Mesendoderm (in vitro differentiated cells): ENCODE results near the gene ENPP6.

Experiments used
- DNase-seq: peaks from one replicate; pipeline ENCODE4 v3.0.0; 2013
- H2AK5ac ChIP-seq: 2 replicates; pipeline ENCODE4 v1.6.1; 2013; ENCODE audit warnings: low read length, inconsistent platforms
- H2BK120ac ChIP-seq: 2 replicates; pipeline ENCODE4 v1.6.1; 2013; ENCODE audit warnings: low read depth, mild to moderate bottlenecking, low read length, moderate library complexity, mixed read lengths
- H2BK15ac ChIP-seq: replicated peaks from 2 replicates; pipeline ENCODE4 v1.6.1; 2013; ENCODE audit warnings: low read depth, mild to moderate bottlenecking, moderate library complexity
- H2BK5ac ChIP-seq: 2 replicates; pipeline ENCODE4 v1.6.1; 2013; ENCODE audit warnings: low read length, inconsistent platforms
- H3K18ac ChIP-seq: 2 replicates; pipeline ENCODE4 v1.6.1; 2013; ENCODE audit warnings: mild to moderate bottlenecking, low read length, mixed read lengths
- H3K23ac ChIP-seq: one replicate; pipeline ENCODE4 v1.6.1; 2013; ENCODE audit warnings: low read length
- H3K27ac ChIP-seq: 2 replicates; pipeline ENCODE4 v1.5.1; 2013; ENCODE audit warnings: low read depth, mild to moderate bottlenecking, inconsistent platforms, low read length, moderate library complexity
- H3K27me3 ChIP-seq: 2 replicates; pipeline ENCODE4 v1.6.1; 2013; ENCODE audit warnings: low read length, control low read depth, mild to moderate bottlenecking, inconsistent platforms; ENCODE audit not compliant: insufficient read depth, poor library complexity
- H3K36me3 ChIP-seq: 2 replicates; pipeline ENCODE4 v1.6.1; 2013; ENCODE audit warnings: low read length, inconsistent platforms; ENCODE audit not compliant: control insufficient read depth, insufficient read depth
- H3K4ac ChIP-seq: one replicate; pipeline ENCODE4 v1.6.1; 2013; ENCODE audit warnings: low read depth, mild to moderate bottlenecking, low read length, moderate library complexity
- H3K4me1 ChIP-seq: 2 replicates; pipeline ENCODE4 v1.6.1; 2013; ENCODE audit warnings: low read depth, low read length, inconsistent platforms; ENCODE audit not compliant: control insufficient read depth
- H3K4me2 ChIP-seq: 2 replicates; pipeline ENCODE4 v1.6.1; 2013; ENCODE audit warnings: low read length
- H3K4me3 ChIP-seq: 2 replicates; pipeline ENCODE4 v1.5.1; 2013; ENCODE audit warnings: mild to moderate bottlenecking, low read length
- H3K56ac ChIP-seq: one replicate; pipeline ENCODE4 v1.6.1; 2013; ENCODE audit warnings: low read length
- H3K79me1 ChIP-seq: 2 replicates; pipeline ENCODE4 v1.6.1; 2013; ENCODE audit warnings: low read length, inconsistent platforms
- H3K79me2 ChIP-seq: 2 replicates; pipeline ENCODE4 v1.6.1; 2013; ENCODE audit warnings: mild to moderate bottlenecking, low read length; ENCODE audit not compliant: control insufficient read depth, insufficient read depth
- H3K9ac ChIP-seq: 2 replicates; pipeline ENCODE4 v1.6.1; 2013; ENCODE audit warnings: low read length, inconsistent platforms
- H4K5ac ChIP-seq: one replicate; pipeline ENCODE4 v1.6.1; 2013; ENCODE audit warnings: low read length
- H4K8ac ChIP-seq: one replicate; pipeline ENCODE4 v1.6.1; 2013; ENCODE audit warnings: low read depth, mild to moderate bottlenecking, control low read depth, low read length, moderate library complexity
- WGBS: extraction: QIAGEN DNeasy Blood & Tissue Kit; methylation state at CpG from one replicate; pipeline ENCODE4 v1.1.7; 2013; ENCODE audit warnings: low lambda C conversion rate, missing lambda C conversion rate; ENCODE audit not compliant: insufficient coverage; ENCODE audit errors: extremely low coverage; 5-methylcytosine and 5-hydroxymethylcytosine counted together

Gene ENPP6

GRCh38 chr4:184080674-184081073 is 137.0 kb downstream of the ENPP6 start:
- no peaks in the 10 kb centered on the region for H3K4me1 ChIP-seq
- H3K4me3 ChIP-seq, result no peak overlapping the region
- no peaks in the 10 kb centered on the region for H3K27me3 ChIP-seq
- no peak for DNase-seq
- no peaks in the 10 kb centered on the region for H3K79me2 ChIP-seq
- H2BK15ac ChIP-seq, result no peak overlapping the region
- no peak overlapping the region for H2BK5ac ChIP-seq
- H3K23ac ChIP-seq, result no peak overlapping the region
- no peak overlapping the region for H4K5ac ChIP-seq
- H3K18ac ChIP-seq, result no peak overlapping the region
- H3K27ac ChIP-seq, result no peak overlapping the region
- no CpG with 5 or more reads among the region's 8 CpGs for WGBS
- H3K9ac ChIP-seq, result no peak overlapping the region
- no peaks in the 10 kb centered on the region for H3K79me1 ChIP-seq
- H2BK120ac ChIP-seq, result no peak overlapping the region
- H2AK5ac ChIP-seq, result no peak overlapping the region
- H4K8ac ChIP-seq, result no peak overlapping the region
- H3K4me2 ChIP-seq, result no peak overlapping the region
- H3K4ac ChIP-seq, result no peak overlapping the region
- H3K36me3 ChIP-seq, result no peaks in the 10 kb centered on the region
- H3K56ac ChIP-seq, result no peak overlapping the region

- DNase-seq, result no peak
These were observed 142.8 kb downstream of the ENPP6 start for GRCh38 chr4:184074677-184075388.

GRCh38 chr4:184067931-184068554 is 149.6 kb downstream of the ENPP6 start:
- Histone ChIP-seq H3K4ac (no peak overlapping the region), H2BK120ac (no peak overlapping the region), H3K4me2 (no peak overlapping the region), H3K27me3 (no peaks in the 10 kb centered on the region), H3K56ac (no peak overlapping the region), H3K79me1 (no peaks in the 10 kb centered on the region), H3K27ac (no peak overlapping the region), H3K79me2 (no peaks in the 10 kb centered on the region), H4K5ac (no peak overlapping the region), H3K9ac (no peak overlapping the region), H2BK5ac (no peak overlapping the region), H2AK5ac (no peak overlapping the region), H3K18ac (no peak overlapping the region), H2BK15ac (no peak overlapping the region), H3K4me1 (no peaks in the 10 kb centered on the region), H3K23ac (no peak overlapping the region), H3K36me3 (no peaks in the 10 kb centered on the region), H4K8ac (no peak overlapping the region), H3K4me3 (no peak overlapping the region)
- no peak for DNase-seq
- WGBS, result no CpG with 5 or more reads among the region's 9 CpGs

More at GRCh38 chr4:184074677-184075388, 142.8 kb downstream of the ENPP6 start:
- no peak overlapping the region for H2BK5ac ChIP-seq
- no peaks in the 10 kb centered on the region for H3K4me1 ChIP-seq
- no peak overlapping the region for H3K18ac ChIP-seq
- no peak overlapping the region for H3K4me2 ChIP-seq
- H3K56ac ChIP-seq, result no peak overlapping the region
- H3K27ac ChIP-seq, result no peak overlapping the region
- no peak overlapping the region for H3K4me3 ChIP-seq
- no peak overlapping the region for H3K9ac ChIP-seq
- no CpG with 5 or more reads among the region's 5 CpGs for WGBS
- H3K27me3 ChIP-seq, result no peaks in the 10 kb centered on the region
- no peak overlapping the region for H4K5ac ChIP-seq
- no peaks in the 10 kb centered on the region for H3K36me3 ChIP-seq
- H2BK120ac ChIP-seq, result no peak overlapping the region
- H3K23ac ChIP-seq, result no peak overlapping the region
- H3K4ac ChIP-seq, result no peak overlapping the region
- H4K8ac ChIP-seq, result no peak overlapping the region
- no peaks in the 10 kb centered on the region for H3K79me2 ChIP-seq
- no peaks in the 10 kb centered on the region for H3K79me1 ChIP-seq
- H2AK5ac ChIP-seq, result no peak overlapping the region
- no peak overlapping the region for H2BK15ac ChIP-seq

- no peak for DNase-seq
- H3K4me1 ChIP-seq, result no peaks in the 10 kb centered on the region
- H4K5ac ChIP-seq, result no peak overlapping the region
- H3K27ac ChIP-seq, result no peak overlapping the region
- no peak overlapping the region for H3K23ac ChIP-seq
- H3K79me1 ChIP-seq, result no peaks in the 10 kb centered on the region
- no CpG with 5 or more reads among the region's 9 CpGs for WGBS
- no peaks in the 10 kb centered on the region for H3K36me3 ChIP-seq
- no peak overlapping the region for H2BK15ac ChIP-seq
- no peak overlapping the region for H3K4me2 ChIP-seq
- no peak overlapping the region for H3K4me3 ChIP-seq
- H2BK5ac ChIP-seq, result no peak overlapping the region
- no peak overlapping the region for H3K9ac ChIP-seq
- H3K27me3 ChIP-seq, result no peaks in the 10 kb centered on the region
- H2AK5ac ChIP-seq, result no peak overlapping the region
- no peaks in the 10 kb centered on the region for H3K79me2 ChIP-seq
- no peak overlapping the region for H3K56ac ChIP-seq
- no peak overlapping the region for H3K18ac ChIP-seq
- no peak overlapping the region for H2BK120ac ChIP-seq
- H3K4ac ChIP-seq, result no peak overlapping the region
- H4K8ac ChIP-seq, result no peak overlapping the region
These were observed 150.9 kb downstream of the ENPP6 start for GRCh38 chr4:184066584-184067300.

GRCh38 chr4:184064877-184065276 is 152.8 kb downstream of the ENPP6 start:
- Histone ChIP-seq H2BK120ac (no peak overlapping the region), H4K8ac (no peak overlapping the region), H3K79me1 (no peaks in the 10 kb centered on the region), H3K27me3 (no peaks in the 10 kb centered on the region), H3K4me3 (no peak overlapping the region), H3K4ac (no peak overlapping the region), H4K5ac (no peak overlapping the region), H2BK5ac (no peak overlapping the region), H3K36me3 (no peaks in the 10 kb centered on the region), H3K4me1 (no peaks in the 10 kb centered on the region), H3K9ac (no peak overlapping the region), H2AK5ac (no peak overlapping the region), H3K56ac (no peak overlapping the region), H3K27ac (no peak overlapping the region), H2BK15ac (no peak overlapping the region), H3K4me2 (no peak overlapping the region), H3K79me2 (no peaks in the 10 kb centered on the region), H3K18ac (no peak overlapping the region), H3K23ac (no peak overlapping the region)
- WGBS, result no CpG with 5 or more reads among the region's 5 CpGs
- no peak for DNase-seq
